T1000 (cell line): Measurements from ENCODE around the gene SLC36A4.
"Not testable (repeated sequence)": the region's sequence is repeated elsewhere in the genome, so short reads cannot be mapped to it uniquely, and the experiment has no call there.

Source experiments
- DNase-seq: peaks from one replicate; lab custom pipeline; 2025; ENCODE audit warnings: mixed read lengths; lab: John Stamatoyannopoulos, UW

Gene SLC36A4

DNA sequence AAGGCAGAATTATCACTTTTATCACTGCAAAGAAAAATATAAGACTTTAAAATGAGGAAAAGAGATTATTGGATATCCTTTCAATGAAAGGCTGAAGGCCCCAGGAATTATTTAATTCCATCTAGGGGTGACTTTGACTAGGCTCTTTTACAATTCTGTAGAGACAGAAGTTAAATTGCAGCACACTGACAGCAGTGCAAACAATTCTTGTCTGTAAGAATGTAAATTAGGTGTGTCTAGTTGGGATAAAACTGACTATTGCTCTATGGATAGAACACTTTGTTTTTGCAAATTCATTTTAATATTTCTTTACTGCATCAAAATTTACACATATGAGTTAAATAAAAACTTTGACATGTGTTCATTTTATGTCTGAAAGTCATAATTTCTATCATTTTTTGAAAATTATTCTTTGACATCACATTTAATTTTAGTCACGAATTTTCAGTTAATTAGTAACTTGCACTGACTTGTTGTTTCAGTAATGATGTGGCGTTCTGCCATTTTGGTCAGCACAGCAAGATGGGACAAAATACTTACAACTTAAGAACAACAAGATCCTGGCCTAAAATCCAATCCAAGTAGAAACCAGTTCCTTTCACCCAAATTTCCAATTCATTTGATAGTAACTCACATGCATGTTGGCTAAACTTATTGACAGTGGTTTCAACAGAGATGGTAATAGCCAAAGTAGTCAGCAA lies 75.1 kb downstream of the SLC36A4 start:
- DNase-seq, result no peak

DNA sequence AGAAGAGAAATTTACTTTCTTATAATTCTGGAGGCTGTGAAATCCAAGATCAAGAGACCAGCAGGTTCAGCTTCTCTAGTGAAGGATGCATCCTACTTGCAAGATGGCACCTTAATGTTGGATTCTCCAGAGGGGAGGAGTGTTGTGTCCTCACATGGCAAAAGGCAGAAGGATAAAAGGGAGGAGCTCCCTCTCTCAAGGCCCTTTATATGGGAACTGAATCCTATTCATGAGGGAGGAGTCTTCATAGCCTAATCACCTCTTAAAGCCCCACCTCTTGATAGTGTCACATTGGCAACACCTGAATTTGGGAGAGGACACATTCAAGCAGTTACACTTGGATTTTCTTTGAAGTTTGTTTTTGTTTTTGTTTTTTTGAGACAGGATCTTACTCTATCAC lies 79.5 kb downstream of the SLC36A4 start:
- no peak for DNase-seq

DNA sequence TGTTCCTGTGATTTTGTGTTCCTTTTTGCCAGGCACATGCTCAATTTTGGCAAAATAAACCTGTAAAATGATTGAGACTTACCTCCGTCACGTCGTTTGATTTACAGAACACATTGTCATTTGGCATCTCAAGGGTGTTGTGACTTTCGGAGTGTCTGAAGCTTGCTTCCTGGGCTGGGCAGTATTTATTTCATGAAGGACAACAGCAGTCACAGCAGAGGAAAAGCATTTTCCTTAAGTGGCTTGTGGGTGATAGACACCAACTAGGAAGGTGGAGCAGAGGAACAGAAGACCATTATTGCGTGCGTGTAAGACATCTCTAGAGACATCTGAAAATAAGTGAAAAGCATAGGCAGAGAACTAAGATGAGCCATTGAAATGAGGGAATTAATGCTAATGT lies 80.2 kb downstream of the SLC36A4 start:
- DNase-seq, result no peak

DNA sequence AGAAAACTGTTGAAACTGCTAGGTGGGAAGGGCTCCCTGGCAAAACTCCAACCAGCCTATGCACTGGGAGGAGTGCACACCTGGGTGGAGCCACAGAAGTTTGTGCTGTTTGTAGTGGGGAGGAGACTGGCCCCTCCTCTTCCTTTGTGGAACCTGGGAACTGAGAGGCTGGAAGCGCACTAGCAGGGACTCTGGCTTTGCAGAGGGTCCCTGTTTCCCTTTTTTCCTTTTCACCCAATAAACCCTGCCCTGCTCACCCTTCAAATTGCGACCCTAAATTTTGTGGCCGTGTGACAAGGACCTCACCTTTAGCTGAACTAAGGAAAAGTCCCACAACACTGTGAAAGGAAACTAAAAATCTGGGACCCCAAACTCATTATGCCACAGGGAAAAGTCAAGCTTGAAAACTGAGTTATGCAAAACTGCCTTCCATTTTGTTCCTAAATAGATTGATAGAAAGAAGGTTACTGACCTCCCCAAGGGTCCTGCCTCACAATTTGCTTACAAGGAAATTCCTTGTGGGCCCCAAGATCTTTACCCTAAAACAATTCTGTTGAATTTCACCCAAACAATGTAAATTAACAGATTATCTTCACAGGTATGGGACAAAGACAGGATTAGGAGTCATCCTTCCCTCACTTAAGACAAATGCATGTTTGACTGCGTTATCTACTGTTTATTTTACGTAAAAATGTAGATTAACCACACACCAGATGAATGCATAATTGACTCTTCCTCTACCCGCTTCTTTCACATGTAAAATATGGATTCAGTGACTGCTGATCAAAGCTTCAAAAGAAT lies 81.0 kb downstream of the SLC36A4 start:
- no peak for DNase-seq

DNA sequence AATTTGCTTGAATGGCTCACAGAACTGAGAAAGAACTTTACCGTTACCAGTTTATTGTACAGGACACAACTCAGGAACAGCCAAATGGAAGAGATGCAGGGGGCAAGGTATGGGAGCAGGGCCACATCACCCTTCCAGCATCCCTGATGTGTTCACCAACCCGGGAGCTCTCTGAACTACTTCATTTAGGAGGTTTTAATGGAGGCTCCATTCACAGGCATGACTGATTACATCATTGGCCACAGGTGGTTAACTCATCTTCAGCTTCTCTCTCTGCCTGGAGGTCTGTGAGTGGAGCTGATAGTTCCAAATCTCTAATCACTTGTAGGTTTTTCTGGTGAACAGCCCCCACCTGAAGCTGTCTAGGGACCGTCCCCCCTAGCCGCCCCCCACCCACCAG lies 83.5 kb downstream of the SLC36A4 start:
- no peak for DNase-seq

DNA sequence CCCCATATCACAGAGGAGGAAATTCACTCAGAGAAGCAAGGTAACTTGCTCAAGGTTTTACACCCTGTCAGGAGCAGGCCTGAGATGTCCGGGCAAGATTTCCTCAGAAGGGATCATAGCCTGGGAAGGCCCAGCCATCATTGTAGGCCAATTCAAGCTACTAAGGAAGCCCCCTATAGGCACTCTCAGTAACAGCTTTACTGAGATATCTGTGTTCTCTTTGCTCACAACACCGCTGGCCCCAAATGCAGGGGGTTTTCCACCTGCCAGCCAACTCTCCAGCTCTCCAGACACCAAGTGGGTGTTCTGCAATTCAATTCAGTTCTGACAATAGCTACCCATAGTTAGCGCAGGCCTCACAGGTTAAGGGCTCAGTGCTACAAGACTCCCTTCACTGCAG lies 84.0 kb downstream of the SLC36A4 start:
- DNase-seq, result no peak

DNA sequence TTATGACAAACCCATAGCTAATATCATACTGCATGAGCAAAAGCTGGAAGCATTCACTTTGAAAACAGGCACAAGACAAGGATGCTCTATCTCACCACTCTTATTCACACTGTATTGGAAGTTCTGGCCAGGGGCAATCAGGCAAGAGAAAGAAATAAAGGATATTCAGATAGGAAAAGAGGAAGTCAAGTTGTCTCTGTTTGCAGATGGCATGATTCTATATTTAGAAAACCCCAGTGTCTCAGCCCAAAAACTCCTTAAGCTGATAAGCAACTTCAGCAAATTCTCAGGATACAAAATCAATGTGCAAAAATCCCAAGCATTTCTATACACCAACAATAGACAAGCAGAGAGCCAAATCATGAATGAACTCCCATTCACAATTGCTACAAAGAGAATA lies 86.6 kb downstream of the SLC36A4 start:
- not testable (repeated sequence) for DNase-seq

DNA sequence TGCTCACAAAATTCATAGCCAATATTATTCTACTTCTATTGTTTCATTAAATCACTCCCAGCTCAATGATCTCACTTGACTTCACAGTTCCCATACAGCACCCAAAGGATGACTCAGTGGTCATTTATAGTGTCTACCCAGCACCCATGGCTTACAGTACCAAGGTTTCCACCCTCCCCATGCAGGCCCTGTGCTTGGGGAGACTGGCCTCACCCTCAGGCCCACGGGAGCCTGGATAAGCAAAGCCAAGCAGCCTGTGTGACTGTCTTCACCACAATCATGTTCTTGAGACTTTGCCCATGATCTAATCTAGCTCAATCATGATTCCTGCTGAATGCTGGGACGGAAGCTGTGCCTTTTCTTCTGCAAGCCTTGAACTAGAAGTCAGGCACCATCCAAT lies 97.6 kb downstream of the SLC36A4 start:
- DNase-seq, result no peak

DNA sequence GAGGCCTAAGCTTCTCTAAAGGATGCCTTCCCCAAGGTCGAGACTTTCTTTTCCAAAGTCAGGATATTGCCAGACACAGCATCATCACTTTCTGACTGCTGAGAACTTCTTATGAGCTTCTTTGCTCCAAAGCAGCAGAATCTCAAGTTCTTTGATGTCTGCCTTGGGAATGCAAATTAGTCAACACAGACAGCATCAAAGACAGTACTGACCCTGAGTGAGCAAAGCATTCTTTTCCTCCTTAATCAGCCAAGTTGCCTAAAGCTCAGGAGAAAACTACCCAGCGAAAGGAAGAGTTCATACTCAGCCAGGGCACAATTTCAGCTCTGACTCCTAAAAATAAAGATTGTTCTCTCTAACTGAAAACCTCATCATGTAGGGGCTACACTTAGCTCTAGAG lies 98.0 kb downstream of the SLC36A4 start:
- no peak for DNase-seq
